ENCODE results near the gene STT3B. TPM values are rescaled to one million over a fixed set of nuclear protein-coding genes. Genes with fewer than 3 reads are reported as not detected.

STT3B gene
- total RNA-seq, 2 donors from 2014 or later, result 126 to 199 TPM

- no peaks in the 10 kb centered on the region for H3K36me3 ChIP-seq (ENCODE audit: control insufficient read depth, insufficient read depth, low read length)
- Mint-ChIP-seq H3K4me3 (no peak overlapping the region), H3K27me3 (ENCODE audit: insufficient read depth) (no peaks in the 10 kb centered on the region), H3K27ac (no peak overlapping the region), H3K4me1 (peaks cover 47% of the 10 kb centered on the region), H3K9me3 (peaks cover 4% of the 10 kb centered on the region), H3K36me3 (ENCODE audit: low read depth) (peaks cover 2% of the 10 kb centered on the region)
- no peaks in the 10 kb centered on the region for H3K27me3 ChIP-seq (ENCODE audit: control insufficient read depth, insufficient read depth, low read length, poor library complexity, severe bottlenecking)
- H3K4me1 ChIP-seq (ENCODE audit: control insufficient read depth, insufficient read depth, low read length), result peaks cover 11% of the 10 kb centered on the region
- 83% methylated on average over 1 of the region's 2 CpGs; no CpG with 5 or more reads in 1 of the 2 experiments for WGBS, 2 experiments (ENCODE audit: insufficient coverage in 1 of 2, insufficient read length in 1 of 2)
- peak overlapping the region; percentile 41 for H3K4me3 ChIP-seq (ENCODE audit: low read length)
- no peak for TF ChIP-seq CTCF (conservative IDR thresholded peaks at IDR 0.05)
- H3K9ac ChIP-seq (ENCODE audit: extremely low read depth, low read length, poor library complexity, severe bottlenecking), result no peak overlapping the region
- no peaks in the 10 kb centered on the region for H3K9me3 ChIP-seq (ENCODE audit: control insufficient read depth, low read length)
- H3K27ac ChIP-seq (ENCODE audit: low read depth, low read length), result no peak overlapping the region
- no peak for DNase-seq
These were observed 27.3 kb downstream of the STT3B start for GRCh38 chr3:31559872-31560534.

GRCh38 chr3:31561891-31562290, 29.2 kb downstream of the STT3B start:
- Histone ChIP-seq H3K27me3 (ENCODE audit: control insufficient read depth, insufficient read depth, low read length, poor library complexity, severe bottlenecking) (no peaks in the 10 kb centered on the region), H3K36me3 (ENCODE audit: control insufficient read depth, insufficient read depth, low read length) (no peaks in the 10 kb centered on the region), H3K4me1 (ENCODE audit: control insufficient read depth, insufficient read depth, low read length) (peaks cover 26% of the 10 kb centered on the region), H3K27ac (ENCODE audit: low read depth, low read length) (no peak overlapping the region), H3K9ac (ENCODE audit: extremely low read depth, low read length, poor library complexity, severe bottlenecking) (no peak overlapping the region), H3K4me3 (ENCODE audit: low read length) (peak overlapping the region; percentile 56), H3K9me3 (ENCODE audit: control insufficient read depth, low read length) (no peaks in the 10 kb centered on the region)
- Mint-ChIP-seq H3K4me3 (no peak overlapping the region), H3K36me3 (ENCODE audit: low read depth) (peaks cover 2% of the 10 kb centered on the region), H3K27ac (peak overlapping the region; percentile 89), H3K9me3 (peaks cover 4% of the 10 kb centered on the region), H3K4me1 (peaks cover 62% of the 10 kb centered on the region), H3K27me3 (ENCODE audit: insufficient read depth) (no peaks in the 10 kb centered on the region)
- peak; percentile 66 for TF ChIP-seq CTCF (conservative IDR thresholded peaks at IDR 0.05)
- 76 to 80% methylated on average over 2 to 5 of the region's 5 CpGs for WGBS, 2 experiments (ENCODE audit: insufficient coverage in 1 of 2, insufficient read length in 1 of 2)
- DNase-seq, result peak; percentile 77

- H3K27me3 ChIP-seq (ENCODE audit: control insufficient read depth, insufficient read depth, low read length, poor library complexity, severe bottlenecking), result no peaks in the 10 kb centered on the region
- peak overlapping the region; percentile 89 for H3K27ac Mint-ChIP-seq
- H3K9ac ChIP-seq (ENCODE audit: extremely low read depth, low read length, poor library complexity, severe bottlenecking), result no peak overlapping the region
- H3K36me3 Mint-ChIP-seq (ENCODE audit: low read depth), result no peaks in the 10 kb centered on the region
- 81 to 95% methylated on average over 3 to 8 of the region's 8 CpGs for WGBS, 2 experiments (ENCODE audit: insufficient coverage in 1 of 2, insufficient read length in 1 of 2)
- H3K4me3 ChIP-seq (ENCODE audit: low read length), result peak overlapping the region; percentile 56
- H3K4me1 ChIP-seq (ENCODE audit: control insufficient read depth, insufficient read depth, low read length), result peaks cover 27% of the 10 kb centered on the region
- H3K4me3 Mint-ChIP-seq, result no peak overlapping the region
- no peaks in the 10 kb centered on the region for H3K27me3 Mint-ChIP-seq (ENCODE audit: insufficient read depth)
- H3K9me3 Mint-ChIP-seq, result no peaks in the 10 kb centered on the region
- H3K27ac ChIP-seq (ENCODE audit: low read depth, low read length), result no peak overlapping the region
- peak; percentile 76 for TF ChIP-seq CTCF (conservative IDR thresholded peaks at IDR 0.05)
- no peaks in the 10 kb centered on the region for H3K9me3 ChIP-seq (ENCODE audit: control insufficient read depth, low read length)
- H3K4me1 Mint-ChIP-seq, result peaks cover 66% of the 10 kb centered on the region
- DNase-seq, result peak; percentile 92
- no peaks in the 10 kb centered on the region for H3K36me3 ChIP-seq (ENCODE audit: control insufficient read depth, insufficient read depth, low read length)
These were observed 29.8 kb downstream of the STT3B start for GRCh38 chr3:31562525-31562924.
